GM18861 (cell line): Measurements from ENCODE around the gene OR10AD1.
"Not testable (repeated sequence)": the region's sequence is repeated elsewhere in the genome, so short reads cannot be mapped to it uniquely, and the experiment has no call there.

Experiments
- ATAC-seq: cut with Tn5 transposase; IDR thresholded peaks from one replicate; pipeline ENCODE4 v1.9.1; 2021; ENCODE audit not compliant: unreplicated experiment

Gene OR10AD1, protein sequence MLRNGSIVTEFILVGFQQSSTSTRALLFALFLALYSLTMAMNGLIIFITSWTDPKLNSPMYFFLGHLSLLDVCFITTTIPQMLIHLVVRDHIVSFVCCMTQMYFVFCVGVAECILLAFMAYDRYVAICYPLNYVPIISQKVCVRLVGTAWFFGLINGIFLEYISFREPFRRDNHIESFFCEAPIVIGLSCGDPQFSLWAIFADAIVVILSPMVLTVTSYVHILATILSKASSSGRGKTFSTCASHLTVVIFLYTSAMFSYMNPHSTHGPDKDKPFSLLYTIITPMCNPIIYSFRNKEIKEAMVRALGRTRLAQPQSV

DNA sequence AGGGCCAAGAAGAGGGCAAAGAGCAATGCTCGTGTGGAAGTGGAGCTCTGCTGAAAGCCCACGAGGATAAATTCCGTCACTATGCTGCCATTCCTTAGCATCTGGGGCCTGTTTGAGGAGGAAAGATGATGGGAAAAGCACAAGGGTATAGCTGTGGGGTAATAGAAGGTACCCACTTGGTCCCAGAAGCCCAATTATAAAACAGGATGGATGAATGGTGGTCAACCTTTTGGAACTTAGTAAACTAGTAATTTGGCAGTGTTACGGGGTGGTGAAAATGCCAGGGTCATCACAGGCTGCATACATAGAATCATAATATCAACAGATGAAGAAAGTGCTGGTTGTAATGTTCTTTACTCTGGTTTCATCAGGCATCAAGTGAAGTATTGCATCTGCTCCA lies at the start of gene OR10AD1:
TSS of gene OR10AD1 (minus strand) at position 101 of the 400 bp plus-strand sequence. CDS start at position 101, 0 bp downstream.
- no peak for ATAC-seq

DNA sequence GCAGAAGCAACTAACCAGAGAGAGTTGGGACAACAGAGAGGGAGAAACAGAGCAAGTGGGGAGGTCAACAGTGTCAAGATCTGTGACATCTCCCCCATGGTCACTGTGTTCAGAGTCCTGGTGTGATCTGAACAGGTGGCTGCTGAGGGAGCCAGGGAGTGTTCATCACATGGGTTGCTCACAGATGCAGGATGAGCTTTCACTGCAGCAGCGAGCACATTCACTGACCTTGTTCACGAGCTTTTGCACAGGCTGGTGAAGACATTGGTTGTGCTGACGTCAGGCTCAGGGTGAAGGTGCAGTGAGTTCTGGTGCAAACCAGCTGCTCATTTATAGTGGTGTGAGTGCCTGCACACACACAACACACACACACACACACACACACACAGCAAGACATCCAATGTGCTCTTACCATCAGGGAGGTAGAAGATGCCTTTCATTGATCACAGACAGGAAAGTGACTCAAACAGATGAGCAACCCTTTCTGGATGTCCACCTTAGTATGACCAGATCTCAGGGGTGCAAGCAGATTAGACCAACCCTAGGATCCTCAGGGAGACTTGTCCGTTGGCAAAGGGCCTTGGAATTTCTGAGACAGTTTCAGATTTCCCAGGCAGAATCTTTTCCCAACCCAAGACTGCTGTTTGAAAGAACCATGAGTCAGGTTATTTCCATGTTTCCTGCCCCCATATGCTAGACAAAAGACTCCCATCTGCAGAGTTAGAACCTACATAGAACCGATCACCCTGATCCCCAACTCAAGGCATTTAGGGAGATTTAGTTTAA lies 44.3 kb upstream of the OR10AD1 start:
- ATAC-seq, result no peak

DNA sequence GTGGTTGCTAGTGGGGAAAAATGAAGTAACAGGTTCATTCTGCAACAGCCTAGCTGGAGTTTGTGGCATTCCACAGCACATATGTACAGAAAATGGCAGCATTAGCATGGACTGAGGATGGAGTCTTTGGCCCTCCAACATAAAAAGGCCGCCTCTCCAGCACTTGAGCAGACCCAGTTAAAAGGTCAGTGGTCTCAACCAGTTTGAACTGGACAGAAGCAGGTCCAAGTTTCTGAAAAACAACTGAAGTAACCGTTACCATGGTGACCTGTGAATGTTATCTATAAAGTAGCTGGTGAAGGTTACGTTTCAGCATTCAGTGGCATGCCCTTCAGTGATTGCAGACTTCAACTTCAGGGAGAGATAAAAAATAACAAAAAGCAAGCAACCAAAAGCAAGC lies 34.1 kb upstream of the OR10AD1 start:
- no peak for ATAC-seq

DNA sequence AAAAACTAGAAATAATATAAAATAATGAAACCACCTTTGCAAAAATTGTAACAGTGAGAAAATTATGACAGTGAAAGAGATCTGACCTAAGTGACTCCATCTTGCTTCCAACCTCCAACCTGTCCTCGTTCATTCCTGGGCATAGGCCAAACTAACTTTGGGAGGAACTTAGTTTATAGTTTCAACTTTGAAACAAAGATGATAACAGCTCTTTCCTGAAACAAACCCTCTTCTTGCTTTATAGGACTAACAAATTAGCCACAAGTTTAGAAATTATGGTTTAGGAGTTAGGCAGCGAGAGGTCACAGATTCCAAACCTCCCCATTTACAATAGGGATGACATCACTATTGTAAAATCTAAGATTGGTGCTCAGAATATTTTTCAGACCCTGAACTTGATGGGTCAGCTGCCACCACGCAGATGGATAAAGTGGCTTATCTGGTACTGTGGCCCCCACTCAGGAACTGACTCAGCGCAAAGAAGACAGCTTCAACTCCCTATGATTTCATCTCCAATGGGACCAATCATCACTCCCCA lies 32.8 kb upstream of the OR10AD1 start:
- ATAC-seq, result no peak

DNA sequence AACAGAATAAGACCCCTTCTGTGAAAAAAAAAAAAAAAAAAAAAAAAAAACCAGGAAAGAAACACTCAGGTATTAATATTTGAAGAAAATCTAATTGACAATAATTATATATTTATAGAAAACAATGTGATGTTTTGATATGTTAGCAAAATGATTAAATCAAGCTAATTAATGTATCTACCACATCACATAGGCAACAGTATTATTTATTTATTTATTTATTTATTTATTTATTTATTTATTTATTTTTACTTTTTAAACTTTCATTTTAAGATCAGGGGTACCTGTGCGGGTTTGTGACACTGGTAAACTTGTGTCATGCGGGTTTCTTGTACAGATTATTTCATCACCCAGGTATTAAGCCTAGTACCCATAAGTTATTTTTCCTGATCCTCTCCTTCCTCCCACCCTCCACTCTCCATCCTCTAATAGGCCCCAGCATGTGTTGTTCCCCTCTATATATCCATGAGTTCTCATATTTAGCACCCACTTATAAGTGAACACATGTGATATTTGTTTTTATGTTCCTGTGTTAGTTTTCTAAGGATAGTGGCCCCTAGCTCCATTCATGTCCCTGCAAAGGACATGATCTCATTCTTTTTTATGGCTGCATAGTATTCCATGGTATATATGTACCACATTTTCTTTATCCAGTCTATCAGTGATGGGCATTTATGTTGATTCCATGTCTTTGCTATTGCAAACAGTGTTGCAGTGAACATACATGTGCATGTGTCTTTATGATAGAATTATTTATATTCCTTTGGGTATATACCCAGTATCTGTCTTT lies 28.3 kb upstream of the OR10AD1 start:
- not testable (repeated sequence) for ATAC-seq

DNA sequence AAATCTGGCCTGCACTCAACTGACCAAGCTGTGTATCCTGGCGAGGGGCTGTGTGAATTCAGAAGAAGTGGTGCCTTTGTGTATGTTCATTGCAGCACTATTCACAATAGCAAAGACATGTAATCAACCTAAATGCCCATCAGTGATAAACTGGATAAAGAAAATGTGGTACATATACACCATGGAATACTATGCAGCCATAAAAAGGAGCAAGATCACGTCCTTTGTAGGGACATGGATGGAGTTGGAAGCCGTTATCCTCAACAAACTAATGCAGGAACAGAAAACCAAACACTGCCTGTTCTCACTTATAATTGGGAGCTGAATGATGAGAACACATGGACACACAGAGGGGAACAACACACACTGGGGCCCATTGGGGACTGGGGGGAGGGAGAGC lies 21.4 kb upstream of the OR10AD1 start:
- not testable (repeated sequence) for ATAC-seq

DNA sequence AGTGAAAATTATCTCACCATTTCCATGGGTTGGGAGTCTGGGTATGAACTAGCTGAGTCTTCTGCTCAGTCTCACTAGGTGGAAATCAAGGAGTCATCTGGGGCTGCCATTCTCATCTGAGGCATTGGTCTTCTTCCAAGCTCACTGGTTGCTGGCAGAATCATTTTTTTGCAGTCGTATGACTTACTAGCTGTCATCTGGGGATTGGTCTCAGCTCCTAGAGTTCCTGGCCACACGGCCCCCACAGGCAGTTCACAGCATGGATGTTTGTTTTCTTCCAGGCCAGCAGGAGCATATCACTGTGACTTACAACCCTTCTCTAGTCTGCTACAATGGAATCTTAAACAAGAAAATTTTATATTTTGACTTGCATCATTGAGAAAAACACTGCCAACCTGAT lies 18.6 kb upstream of the OR10AD1 start:
- ATAC-seq, result no peak

DNA sequence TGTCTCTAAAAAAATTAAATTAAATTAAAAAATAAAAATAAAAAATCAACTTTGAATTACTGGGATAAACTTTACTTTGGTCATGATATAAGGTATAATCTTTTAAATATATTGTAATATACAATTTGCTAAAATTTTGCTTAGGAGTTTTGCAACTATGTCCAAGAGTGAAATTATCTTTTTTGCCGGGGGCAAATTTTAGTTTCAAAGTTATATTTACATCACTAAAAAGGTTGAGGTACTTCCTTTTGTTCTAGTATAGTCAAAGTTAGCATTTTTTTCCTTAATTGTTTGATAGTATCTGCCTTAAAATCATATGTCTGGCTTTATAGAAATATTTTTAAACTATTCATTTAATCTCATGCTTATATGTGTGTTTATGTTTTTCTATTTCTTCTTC lies 17.6 kb upstream of the OR10AD1 start:
- ATAC-seq, result no peak

DNA sequence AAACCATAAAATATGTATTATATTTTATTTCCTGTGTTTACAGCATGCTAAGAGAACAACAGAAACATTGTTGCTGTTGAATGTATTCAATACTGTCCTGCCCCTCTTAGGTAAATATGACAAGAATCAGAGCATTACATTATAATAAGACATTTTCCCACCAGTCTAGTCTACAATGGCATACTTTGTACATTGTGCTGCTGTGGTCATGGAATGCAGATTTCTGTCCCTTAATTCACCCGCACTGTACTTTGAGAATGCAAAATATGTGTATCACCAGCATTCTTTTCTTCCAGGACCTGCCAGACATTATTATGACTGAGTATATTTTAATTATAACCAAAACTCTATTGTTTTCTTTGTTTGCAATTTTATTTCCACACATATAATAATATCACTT lies 16.5 kb upstream of the OR10AD1 start:
- no peak for ATAC-seq

DNA sequence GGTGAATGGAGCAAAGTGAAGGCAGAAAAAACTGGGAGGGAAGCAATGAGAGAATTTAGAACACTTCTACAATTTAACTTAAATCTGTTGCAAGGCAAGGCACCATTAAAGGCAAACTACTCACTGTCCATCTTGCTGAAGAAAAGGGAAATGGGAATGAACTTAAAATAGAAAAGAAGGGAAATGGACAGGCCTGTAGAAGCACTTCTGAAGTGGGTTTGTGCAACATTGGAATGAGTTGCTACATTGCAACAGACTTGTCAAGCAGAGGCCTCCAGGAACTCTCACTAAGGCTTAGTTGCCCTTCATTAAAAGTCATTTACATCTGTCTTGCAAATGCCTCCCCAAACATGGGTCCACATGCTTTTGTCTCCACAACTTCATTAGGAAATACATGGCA lies 13.7 kb upstream of the OR10AD1 start:
- no peak for ATAC-seq

DNA sequence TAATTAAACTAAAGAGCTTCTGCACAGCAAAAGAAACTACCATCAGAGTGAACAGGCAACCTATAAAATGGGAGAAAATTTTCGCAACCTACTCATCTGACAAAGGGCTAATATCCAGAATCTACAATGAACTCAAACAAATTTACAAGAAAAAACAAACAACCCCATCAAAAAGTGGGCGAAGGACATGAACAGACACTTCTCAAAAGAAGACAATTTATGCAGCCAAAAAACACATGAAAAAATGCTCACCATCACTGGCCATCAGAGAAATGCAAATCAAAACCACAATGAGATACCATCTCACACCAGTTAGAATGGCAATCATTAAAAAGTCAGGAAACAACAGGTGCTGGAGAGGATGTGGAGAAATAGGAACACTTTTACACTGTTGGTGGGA lies 6.4 kb upstream of the OR10AD1 start:
- not testable (repeated sequence) for ATAC-seq

DNA sequence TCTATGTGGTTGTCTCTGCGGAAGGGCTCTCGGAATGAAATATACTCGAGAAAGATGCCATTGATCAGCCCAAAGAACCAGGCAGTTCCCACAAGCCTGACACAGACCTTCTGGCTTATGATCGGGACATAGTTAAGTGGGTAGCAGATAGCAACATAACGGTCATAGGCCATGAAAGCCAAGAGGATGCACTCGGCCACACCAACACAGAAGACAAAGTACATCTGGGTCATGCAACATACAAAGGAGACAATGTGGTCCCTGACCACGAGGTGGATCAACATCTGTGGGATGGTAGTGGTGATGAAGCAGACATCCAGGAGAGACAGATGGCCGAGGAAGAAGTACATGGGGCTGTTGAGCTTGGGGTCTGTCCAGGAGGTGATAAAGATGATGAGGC lies 326 bp downstream of the OR10AD1 start:
- no peak for ATAC-seq

DNA sequence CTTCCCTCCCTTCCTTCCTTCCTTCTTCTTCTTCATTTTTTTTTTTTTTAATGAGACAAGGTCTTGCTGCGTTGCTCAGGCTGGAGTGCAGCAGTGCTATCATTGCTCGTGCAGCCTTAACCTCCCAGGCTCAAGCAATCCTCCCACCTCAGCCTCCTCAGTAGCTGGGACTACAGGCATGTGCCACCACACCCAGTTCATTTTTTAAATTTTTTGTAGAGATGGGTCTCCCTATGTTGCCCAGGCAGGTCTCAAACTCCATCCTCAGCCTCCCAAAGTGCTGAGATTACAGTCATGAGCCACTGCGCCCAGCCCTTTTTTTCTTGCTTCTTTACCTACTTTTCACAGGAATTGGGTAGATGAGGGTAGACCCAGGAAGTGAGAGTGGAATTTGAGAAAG lies 1.6 kb downstream of the OR10AD1 start:
- ATAC-seq, result no peak

DNA sequence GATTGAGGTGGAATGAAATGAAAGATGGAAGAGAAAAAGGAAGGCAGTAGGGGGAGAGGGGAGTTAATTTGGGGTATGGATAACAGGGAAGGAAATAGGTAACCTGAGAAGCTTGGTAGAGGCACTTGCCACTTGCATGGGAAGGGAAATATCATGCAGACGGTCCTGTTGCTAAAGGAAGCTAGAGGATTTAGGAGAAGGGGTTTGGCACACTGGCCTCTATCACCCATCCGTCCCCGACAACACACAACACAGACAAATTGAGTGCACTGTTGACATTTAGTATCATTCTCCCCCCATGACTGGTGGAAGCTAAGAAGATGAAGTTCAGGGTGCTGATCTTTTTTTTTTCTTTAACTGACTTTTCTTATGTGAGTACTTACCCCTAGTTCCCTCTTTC lies 2.0 kb downstream of the OR10AD1 start:
- ATAC-seq, result no peak

DNA sequence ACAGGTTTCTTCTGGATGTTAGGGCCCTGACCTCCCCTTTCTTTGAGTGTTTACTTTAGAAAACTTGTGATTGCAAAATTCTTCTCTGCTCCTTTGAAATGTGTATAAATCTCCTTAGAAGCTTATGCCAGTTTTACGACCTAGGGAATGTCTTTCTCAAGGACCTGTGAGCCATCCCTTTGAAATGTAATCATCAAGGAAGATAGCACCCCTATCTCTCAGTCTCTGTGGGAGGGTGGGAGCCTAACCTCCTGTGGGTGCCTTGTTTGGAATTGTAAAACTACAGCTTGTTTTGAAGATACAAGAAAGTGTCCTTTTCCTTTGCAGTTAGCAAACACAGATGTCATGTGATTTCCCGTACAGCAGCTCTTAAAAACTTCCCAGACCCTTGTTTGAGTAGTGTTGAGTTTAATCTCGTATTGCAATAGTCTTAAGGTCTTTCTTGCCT lies 3.3 kb downstream of the OR10AD1 start:
- ATAC-seq, result no peak

DNA sequence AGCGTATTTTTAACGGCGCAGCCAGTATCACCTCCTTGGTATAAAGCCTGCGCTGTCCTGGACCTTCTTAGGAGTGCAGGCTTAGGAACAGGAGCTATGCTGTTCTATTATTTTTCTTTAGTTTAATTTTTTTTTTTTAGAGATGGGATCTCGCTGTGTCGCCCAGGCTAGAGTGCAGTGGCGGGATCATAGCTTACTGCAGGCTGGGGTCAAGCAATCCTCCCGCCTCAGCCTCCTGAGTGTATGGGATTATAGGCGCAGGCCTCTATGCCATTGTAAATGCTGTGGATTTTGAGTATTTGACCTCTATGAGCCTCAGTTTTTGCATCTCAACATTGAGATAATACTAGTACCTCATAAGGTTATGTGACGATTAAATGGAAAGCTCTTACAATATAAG lies 4.1 kb downstream of the OR10AD1 start:
- no peak for ATAC-seq

DNA sequence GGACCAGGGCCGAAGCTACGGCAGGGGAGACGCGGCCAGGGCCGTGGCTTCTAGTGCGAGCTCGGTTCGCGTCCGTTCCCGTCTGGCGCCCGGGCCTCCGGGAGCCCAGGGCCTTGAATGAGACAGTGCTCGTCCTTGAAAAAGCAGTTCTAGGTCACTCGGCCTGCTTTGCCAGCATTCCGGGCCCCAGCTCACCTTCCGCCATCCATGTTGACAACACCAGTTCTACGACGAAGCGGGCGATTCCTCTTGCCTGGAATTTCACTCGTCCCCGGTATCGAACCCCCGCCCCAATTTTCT lies 4.5 kb downstream of the OR10AD1 start:
- ATAC-seq, result no peak

DNA sequence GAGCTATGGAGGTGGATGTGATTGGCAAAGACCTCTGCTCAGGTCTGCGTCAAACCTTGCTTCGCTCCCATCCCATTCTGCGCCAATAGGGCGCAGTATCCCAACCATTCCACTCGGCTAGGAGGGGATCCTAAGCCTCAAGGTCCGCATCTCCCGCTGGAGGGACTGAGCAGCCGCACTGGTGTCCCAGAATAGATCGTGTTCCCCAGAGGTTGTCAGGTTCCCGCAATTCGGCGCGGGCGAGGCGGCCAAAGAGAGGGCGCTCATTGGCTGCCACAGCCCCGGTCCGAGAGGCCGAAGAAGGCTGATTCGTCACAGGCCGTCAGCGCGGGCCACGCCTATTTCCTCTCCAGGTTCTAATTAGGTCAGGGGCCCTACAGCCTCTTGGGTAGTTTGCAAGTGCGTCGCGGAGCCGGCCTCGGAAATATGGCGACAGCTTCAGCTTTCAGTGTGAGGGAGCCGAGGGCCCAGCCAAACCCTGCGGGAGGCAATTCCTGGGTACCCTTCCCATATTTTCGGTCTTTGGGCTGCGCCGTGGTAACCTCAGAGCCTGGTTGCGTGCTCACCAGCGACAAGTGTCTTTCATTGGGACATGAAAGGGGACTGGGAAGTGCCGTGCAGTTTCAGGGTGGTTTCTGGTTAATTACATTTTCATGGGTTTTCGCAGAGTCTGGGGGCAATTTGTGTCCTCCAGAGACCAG lies 5.0 kb downstream of the OR10AD1 start:
- ATAC-seq, result peak; percentile 98

DNA sequence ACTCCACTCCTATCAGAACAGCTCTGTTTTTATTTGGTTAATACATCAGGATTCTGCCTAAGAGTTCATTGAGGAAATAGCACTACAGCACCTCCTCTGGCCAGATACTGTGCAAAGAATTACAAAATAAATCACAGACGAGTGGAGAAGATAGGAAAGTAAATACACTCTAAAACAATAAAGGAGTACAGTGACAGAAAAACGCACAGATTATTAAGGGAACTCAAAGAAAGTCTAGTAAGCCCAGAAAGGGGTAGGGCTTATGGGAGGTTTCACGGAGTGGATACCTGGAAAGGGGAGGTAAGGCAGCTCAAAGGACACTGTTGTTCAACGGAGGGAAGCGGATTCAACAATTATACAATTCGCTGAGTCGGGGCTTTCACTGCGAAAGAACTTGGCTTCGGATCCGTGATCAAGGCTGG lies 5.5 kb downstream of the OR10AD1 start:
- peak; percentile 22 for ATAC-seq

DNA sequence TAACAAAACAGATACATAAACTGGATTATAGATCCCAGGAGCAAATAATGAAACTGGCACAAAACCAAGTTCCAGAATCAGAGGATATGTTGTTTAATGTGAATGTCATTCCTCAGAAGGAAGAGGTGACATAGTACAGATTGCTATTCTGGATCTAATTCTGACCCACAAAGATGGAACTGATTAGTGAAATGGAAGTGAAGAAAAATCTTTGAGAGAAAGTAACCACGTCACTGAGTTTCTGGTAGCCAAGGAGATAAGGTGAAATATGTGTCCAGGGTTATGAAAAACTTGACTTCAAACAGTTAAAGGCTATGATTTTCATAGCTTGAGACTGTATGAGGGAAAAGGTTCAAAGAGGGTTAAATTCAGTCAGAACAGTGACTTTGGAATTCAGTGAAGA lies 8.3 kb downstream of the OR10AD1 start:
- ATAC-seq, result no peak

DNA sequence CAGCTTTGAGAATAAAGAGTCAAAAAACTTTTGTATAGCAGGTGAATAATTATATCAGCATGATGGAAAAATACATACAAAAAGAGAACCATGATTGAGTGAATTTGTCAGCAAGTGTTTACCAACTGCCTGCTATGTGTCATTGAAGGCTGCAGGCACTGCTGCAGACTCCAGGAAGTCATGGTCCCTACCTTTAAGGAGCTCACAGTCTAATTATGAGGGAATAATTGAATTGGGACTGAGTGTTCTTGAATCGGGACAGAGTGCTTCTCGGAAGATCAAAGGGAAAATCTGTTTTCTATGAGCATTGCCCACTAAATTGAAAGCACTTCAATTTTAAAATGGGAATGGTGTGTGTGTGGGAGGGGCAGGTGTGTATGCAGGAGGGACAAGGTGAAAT lies 9.5 kb downstream of the OR10AD1 start:
- ATAC-seq, result no peak
